Neutrophil (primary cell): Measurements from ENCODE around the gene UBE3C.

ENCODE experiments used
- H3K27ac ChIP-seq: fragments of 200-600 bp; sonication (generic); 2 replicates; pipeline ENCODE4 v1.5.1; 2016; ENCODE audit warnings: mild to moderate bottlenecking, moderate library complexity
- H3K27me3 ChIP-seq: fragments of 200-600 bp; sonication (generic); 2 replicates; pipeline ENCODE4 v1.6.0; 2016; ENCODE audit warnings: mild to moderate bottlenecking
- H3K36me3 ChIP-seq: fragments of 200-600 bp; sonication (generic); 2 replicates; pipeline ENCODE4 v1.5.1; 2017
- H3K4me1 ChIP-seq, 2 experiments: fragments of 200-600 bp in 1 of 2; sonication (generic) in 1 of 2; 1 replicate in 1 of 2; 2 replicates in 1 of 2; pipeline versions ENCODE4 v1.5.1 to v1.6.1; 2013 to 2016; ENCODE audit warnings: low read depth in 1 of 2, low read length in 1 of 2, mild to moderate bottlenecking in 1 of 2, moderate library complexity in 1 of 2; ENCODE audit not compliant: control insufficient read depth in 1 of 2, insufficient read depth in 1 of 2
- H3K4me3 ChIP-seq, 2 experiments: fragments of 200-600 bp in 1 of 2; sonication (generic) in 1 of 2; 1 replicate in 1 of 2; 2 replicates in 1 of 2; pipeline ENCODE4 v1.5.1; 2013 to 2016; ENCODE audit warnings: low read depth in 1 of 2, low read length in 1 of 2, mild to moderate bottlenecking in 1 of 2, moderate library complexity in 1 of 2
- H3K9me3 ChIP-seq: fragments of 200-600 bp; sonication (generic); 2 replicates; pipeline ENCODE4 v1.5.1; 2016
- CTCF ChIP-seq: fragments of 200-600 bp; sonication (generic); IDR thresholded peaks from 2 replicates; pipeline ENCODE4 v1.5.1; 2016; ENCODE audit warnings: antibody characterized with exemption

Gene UBE3C

GRCh38 chr7:157299613-157300368, 161.1 kb downstream of the UBE3C start:
- H3K4me1 ChIP-seq: peaks cover 15 to 36% of the 10 kb centered on the region in 2 experiments
- no peaks in the 10 kb centered on the region for H3K36me3 ChIP-seq
- H3K4me3 ChIP-seq: peak overlapping the region in 1 of 2 experiments; percentile 41
- H3K27ac ChIP-seq: peak overlapping the region; percentile 47
- no peak for TF ChIP-seq CTCF
- H3K27me3 ChIP-seq: no peaks in the 10 kb centered on the region
- H3K9me3 ChIP-seq: no peaks in the 10 kb centered on the region

GRCh38 chr7:157300369-157300825, 161.7 kb downstream of the UBE3C start:
- peak overlapping the region in 1 of 2 experiments; percentile 41 for H3K4me3 ChIP-seq
- H3K9me3 ChIP-seq: no peaks in the 10 kb centered on the region
- no peak for TF ChIP-seq CTCF
- no peaks in the 10 kb centered on the region for H3K36me3 ChIP-seq
- no peaks in the 10 kb centered on the region for H3K27me3 ChIP-seq
- H3K27ac ChIP-seq: peak overlapping the region; percentile 47
- H3K4me1 ChIP-seq: peaks cover 15 to 36% of the 10 kb centered on the region in 2 experiments

GRCh38 chr7:157301610-157302120, 162.9 kb downstream of the UBE3C start:
- Histone ChIP-seq H3K4me3 (peak overlapping the region; percentile 46 to 56), H3K4me1 (peaks cover 15 to 36% of the 10 kb centered on the region in 2 experiments), H3K36me3 (no peaks in the 10 kb centered on the region), H3K27ac (peak overlapping the region; percentile 80), H3K27me3 (no peaks in the 10 kb centered on the region), H3K9me3 (no peaks in the 10 kb centered on the region)
- no peak for TF ChIP-seq CTCF

GRCh38 chr7:157306846-157307838, 168.4 kb downstream of the UBE3C start:
- H3K4me3 ChIP-seq: no peak overlapping the region
- H3K27me3 ChIP-seq: no peaks in the 10 kb centered on the region
- no peaks in the 10 kb centered on the region for H3K36me3 ChIP-seq
- no peak overlapping the region for H3K27ac ChIP-seq
- H3K9me3 ChIP-seq: no peaks in the 10 kb centered on the region
- H3K4me1 ChIP-seq: peaks cover 7 to 12% of the 10 kb centered on the region in 2 experiments
- TF ChIP-seq CTCF: no peak

- Histone ChIP-seq H3K4me3 (no peak overlapping the region), H3K9me3 (no peaks in the 10 kb centered on the region), H3K27ac (no peak overlapping the region), H3K27me3 (no peaks in the 10 kb centered on the region), H3K36me3 (no peaks in the 10 kb centered on the region), H3K4me1 (peaks cover 0 to 5% of the 10 kb centered on the region in 2 experiments)
- TF ChIP-seq CTCF: no peak
Measured at GRCh38 chr7:157309988-157310668, 171.4 kb downstream of the UBE3C start.
